Pancreas (tissue), 10 donors: ENCODE data around the gene C1QL4. TPM values are rescaled to one million over a fixed set of nuclear protein-coding genes. Genes with fewer than 3 reads are reported as not detected.

Experiments
- ATAC-seq, 4 donors: fragments of 200-7000 bp; cut with Tn5 transposase; one replicate each; pipeline versions ENCODE4 v1.8.0 to v1.9.1; 2020; ENCODE audit warnings: mild to moderate bottlenecking in 4 of 4, moderate library complexity in 4 of 4
- DNase-seq, 6 donors: peaks; one replicate each; pipeline ENCODE4 v3.0.0-alpha.2; 2020
- FAIRE-seq: peaks from 2 replicates; lab custom pipeline; 2012; peaks lifted over from hg19 to GRCh38; lab: Jason Lieb, UNC
- H3K27ac ChIP-seq, 4 donors: fragments of 200-600 bp; sonication (generic); 1 replicate in 3 of 4; 2 replicates in 1 of 4; pipeline versions ENCODE4 v1.5.0 to v1.8.0; 2020
- H3K27me3 ChIP-seq, 4 donors: fragments of 200-600 bp; one replicate each; pipeline ENCODE4 v1.8.0; 2021
- H3K36me3 ChIP-seq, 3 donors: fragments of 200-600 bp; sonication (generic) in 1 of 3; one replicate each; pipeline versions ENCODE4 v1.5.0 to v1.8.0; 2020 to 2021
- H3K4me1 ChIP-seq, 3 donors: fragments of 200-600 bp; one replicate each; pipeline ENCODE4 v1.8.0; 2021
- H3K4me3 ChIP-seq, 4 donors: fragments of 200-600 bp; sonication (generic) in 2 of 4; one replicate each; pipeline versions ENCODE4 v1.5.0 to v1.8.0; 2020 to 2021
- H3K9me3 ChIP-seq, 4 donors: fragments of 200-600 bp; one replicate each; pipeline ENCODE4 v1.8.0; 2021
- CTCF ChIP-seq, 4 donors: fragments of 200-600 bp; sonication (generic) in 3 of 4; IDR thresholded peaks; one replicate each; pipeline versions ENCODE4 v1.5.0 to v1.8.0; 2021; ENCODE audit warnings: antibody characterized with exemption in 4 of 4
- WGBS, 2 donors: extraction: QIAGEN DNeasy Blood & Tissue Kit; methylation state at CpG; one replicate each; pipeline ENCODE4 v1.1.7; 2013; 5-methylcytosine and 5-hydroxymethylcytosine counted together
- intact Hi-C, 3 donors: fragments of 100-400 bp; cut with DNase I; formaldehyde crosslinking; loops; one replicate each; pipeline versions ENCODE4 v1.11.1 to v1.14.2; 2022
- polyA plus RNA-seq, 2 donors: library from polyadenylated mRNA; stranded (reverse); fragments of 200-250 nt; gene quantifications; one replicate each; pipeline ENCODE4 v1.2.3, GENCODE V29; 2013
- total RNA-seq, 6 donors: library from RNA; stranded (reverse); fragmentation: NEBNext Ultra II Directional in 4 of 6; extraction: Animal tissue kit (Norgen Biotek cat#: 25700) in 4 of 6; gene quantifications; one replicate each; pipeline versions ENCODE4 v1.2.1 to v1.2.4, GENCODE V29; 2021 to 2023
- donor health status: healthy with polysubstance abuse.
- donor health status: DM: no; HTN: no; CAD: no; lungs with moderate emphysema.
- donor health status: DM: no; HTN: no; CAD: no.
- donor health status: control.
- donor health status: control.
- donor health status: Bipolar disorder and iron deficiency.
- donor health status: DM: yes; HTN: yes; CAD: no.
- donor health status: DM: no; HTN: no; CAD: no.
- donor health status: DM: no; HTN: no; CAD: no.
- donor health status: DM: yes; HTN: yes; CAD: no.

Gene C1QL4
- total and polyA plus RNA-seq, 8 donors, result not detected

- H3K36me3 ChIP-seq, result no peaks in the 10 kb centered on the region
- FAIRE-seq (no peak), DNase-seq (peak in 1 of 6 donors; percentile 38), ATAC-seq (peak in 2 of 4 donors; percentile 16 to 23)
- no peaks in the 10 kb centered on the region for H3K27me3 ChIP-seq
- TF ChIP-seq CTCF (IDR thresholded peaks at IDR 0.05), result peak in 2 of 4 donors; percentile 18 to 19
- H3K9me3 ChIP-seq, result no peaks in the 10 kb centered on the region
- intact Hi-C loops, result loop anchor here in 1 of 3 donors (10.0 kb wide), 1 partner anchor 205 kb away; no protein-coding TSS in a partner anchor
- 37 to 45% methylated on average over 6 of the region's 6 CpGs for WGBS, 2 donors
- H3K27ac ChIP-seq, result peak overlapping the region in 3 of 4 donors; percentile 39 to 64 (median 48)
- H3K4me3 ChIP-seq, result no peak overlapping the region
- peaks cover 0 to 12% (median 12%) of the 10 kb centered on the region in 3 donors for H3K4me1 ChIP-seq
Measured at GRCh38 chr12:49369411-49370145, 32.6 kb upstream of the C1QL4 start.

GRCh38 chr12:49368240-49368600, 31.2 kb upstream of the C1QL4 start:
- no peak for DNase-seq
- ATAC-seq, result no peak
- WGBS, 2 donors, result 3 to 7% methylated on average over 3 of the region's 3 CpGs
- Histone ChIP-seq H3K4me3 (peak overlapping the region; percentile 74 to 87 (median 84)), H3K4me1 (peaks cover 0 to 12% (median 12%) of the 10 kb centered on the region in 3 donors), H3K9me3 (no peaks in the 10 kb centered on the region), H3K36me3 (no peaks in the 10 kb centered on the region), H3K27ac (peak overlapping the region in 2 of 4 donors; percentile 88 to 93), H3K27me3 (no peaks in the 10 kb centered on the region)
- no peak for FAIRE-seq
- intact Hi-C loops, result loop anchor here in 1 of 3 donors (10.0 kb wide), 1 partner anchor 207 kb away; no protein-coding TSS in a partner anchor
- TF ChIP-seq CTCF (IDR thresholded peaks at IDR 0.05), result no peak

GRCh38 chr12:49367381-49368239, 30.6 kb upstream of the C1QL4 start, which contains the start of gene SPATS2:
TSS of gene SPATS2 (plus strand) at chr12:49367462. CDS start at chr12:49461013, 93,551 bp downstream.
- Histone ChIP-seq H3K27me3 (no peaks in the 10 kb centered on the region), H3K27ac (peak within 1 kb of the TSS; percentile 74 to 93 (median 85)), H3K9me3 (no peaks in the 10 kb centered on the region), H3K4me3 (peak within 1 kb of the TSS; percentile 74 to 87 (median 84)), H3K36me3 (no peaks in the 10 kb centered on the region), H3K4me1 (peaks cover 0 to 12% (median 12%) of the 10 kb centered on the region in 3 donors)
- FAIRE-seq (no peak), ATAC-seq (peak in 2 of 4 donors; percentile 10 to 19), DNase-seq (peak in 3 of 6 donors; percentile 22 to 94 (median 90))
- TF ChIP-seq CTCF (IDR thresholded peaks at IDR 0.05), result no peak
- intact Hi-C loops, result loop anchor here in 1 of 3 donors (10.0 kb wide), 1 partner anchor 207 kb away; no protein-coding TSS in a partner anchor
- WGBS, 2 donors, result 1% methylated on average over 40 to 52 of the region's 52 CpGs

GRCh38 chr12:49366652-49367380, 29.8 kb upstream of the C1QL4 start:
- peak in 2 of 4 donors; percentile 13 to 25 for TF ChIP-seq CTCF (IDR thresholded peaks at IDR 0.05)
- WGBS, 2 donors, result 0% methylated on average over 82 to 97 of the region's 97 CpGs
- no peak for FAIRE-seq
- H3K4me3 ChIP-seq, result peak overlapping the region; percentile 74 to 87 (median 84)
- DNase-seq, result peak; percentile 81 to 95 (median 90)
- peaks cover 0 to 12% (median 12%) of the 10 kb centered on the region in 3 donors for H3K4me1 ChIP-seq
- peak; percentile 87 to 92 (median 90) for ATAC-seq
- no peaks in the 10 kb centered on the region for H3K9me3 ChIP-seq
- no peaks in the 10 kb centered on the region for H3K27me3 ChIP-seq
- intact Hi-C loops, result loop anchor here in 1 of 3 donors (10.0 kb wide), 1 partner anchor 208 kb away; no protein-coding TSS in a partner anchor
- H3K36me3 ChIP-seq, result no peaks in the 10 kb centered on the region
- H3K27ac ChIP-seq, result peak overlapping the region; percentile 74 to 93 (median 85)
